Activated CD4-positive, alpha-beta T cell treated with anti-CD3 and anti-CD28 coated beads, Interleukin-2, amount 50 U/mL, for 48 hours (primary cell): ENCODE data around the gene SLC25A19.

Source experiments
- DNase-seq, 2 experiments: peaks; one replicate each; pipeline ENCODE4 v3.0.0-alpha.2; 2020

The SLC25A19 gene

GRCh38 chr17:75239778-75240393 lies 49.3 kb downstream of the SLC25A19 start:
- DNase-seq, result no peak

GRCh38 chr17:75239214-75239613 lies 50.0 kb downstream of the SLC25A19 start:
- DNase-seq, result no peak

- peak; percentile 63 to 68 for DNase-seq
These were observed 50.5 kb downstream of the SLC25A19 start for GRCh38 chr17:75238684-75239191.

- no peak for DNase-seq
These were observed 51.1 kb downstream of the SLC25A19 start for GRCh38 chr17:75238020-75238580.

- no peak for DNase-seq
These were observed 51.9 kb downstream of the SLC25A19 start for GRCh38 chr17:75237100-75238014.

- no peak for DNase-seq
These were observed 56.4 kb downstream of the SLC25A19 start for GRCh38 chr17:75232786-75233185.

- no peak for DNase-seq
These were observed 57.3 kb downstream of the SLC25A19 start for GRCh38 chr17:75231741-75232464.

- DNase-seq, result no peak
These were observed 58.2 kb downstream of the SLC25A19 start for GRCh38 chr17:75231071-75231470.

GRCh38 chr17:75228847-75229246 lies 60.4 kb downstream of the SLC25A19 start:
- DNase-seq, result no peak

GRCh38 chr17:75228305-75228704 lies 60.9 kb downstream of the SLC25A19 start:
- no peak for DNase-seq

- DNase-seq, result no peak
These were observed 61.5 kb downstream of the SLC25A19 start for GRCh38 chr17:75227729-75228128.

GRCh38 chr17:75225016-75225415 lies 64.2 kb downstream of the SLC25A19 start:
- DNase-seq, result no peak
